ENCODE results near the gene LPIN1.
"Not testable (repeated sequence)": the region's sequence is repeated elsewhere in the genome, so short reads cannot be mapped to it uniquely, and the experiment has no call there.

LPIN1 gene

DNA sequence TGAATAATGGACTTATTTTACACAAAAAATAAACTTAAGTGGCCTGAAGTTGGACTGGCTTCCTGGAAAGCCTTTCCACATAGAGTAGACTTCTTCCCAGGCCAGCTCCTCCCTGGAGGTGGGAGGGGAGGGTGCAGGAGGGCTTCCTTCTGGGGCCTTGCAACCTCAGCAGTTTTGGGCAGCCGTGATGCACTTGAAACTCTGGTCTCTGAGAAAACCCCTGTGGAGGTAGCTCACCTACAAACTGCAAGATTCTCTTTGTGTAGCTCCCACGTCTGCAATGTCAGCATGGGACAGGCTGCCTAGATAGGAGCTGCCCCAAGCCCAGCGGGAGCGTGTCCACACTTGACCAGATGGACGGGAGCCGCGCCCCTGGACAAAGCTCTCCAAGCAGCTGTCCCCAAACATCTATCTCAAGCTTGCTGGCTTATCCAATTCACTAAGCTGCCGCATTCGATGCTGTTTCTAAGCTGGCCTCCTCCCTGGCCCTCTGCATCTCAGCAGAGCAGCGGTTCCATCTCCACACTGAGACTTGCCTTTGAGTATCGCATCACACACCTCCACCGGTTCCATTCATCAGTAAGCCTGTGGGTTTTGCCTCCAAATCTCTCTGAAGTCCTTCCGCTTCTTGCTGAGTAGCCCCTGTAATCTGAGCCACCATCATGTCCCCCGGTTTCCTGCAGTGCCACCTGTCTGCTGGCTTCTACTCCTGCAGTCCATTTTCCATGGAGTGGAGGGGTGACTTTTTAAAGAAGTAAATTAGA, 1.6 kb upstream of the LPIN1 start:
- DNase-seq, result no peak

DNA sequence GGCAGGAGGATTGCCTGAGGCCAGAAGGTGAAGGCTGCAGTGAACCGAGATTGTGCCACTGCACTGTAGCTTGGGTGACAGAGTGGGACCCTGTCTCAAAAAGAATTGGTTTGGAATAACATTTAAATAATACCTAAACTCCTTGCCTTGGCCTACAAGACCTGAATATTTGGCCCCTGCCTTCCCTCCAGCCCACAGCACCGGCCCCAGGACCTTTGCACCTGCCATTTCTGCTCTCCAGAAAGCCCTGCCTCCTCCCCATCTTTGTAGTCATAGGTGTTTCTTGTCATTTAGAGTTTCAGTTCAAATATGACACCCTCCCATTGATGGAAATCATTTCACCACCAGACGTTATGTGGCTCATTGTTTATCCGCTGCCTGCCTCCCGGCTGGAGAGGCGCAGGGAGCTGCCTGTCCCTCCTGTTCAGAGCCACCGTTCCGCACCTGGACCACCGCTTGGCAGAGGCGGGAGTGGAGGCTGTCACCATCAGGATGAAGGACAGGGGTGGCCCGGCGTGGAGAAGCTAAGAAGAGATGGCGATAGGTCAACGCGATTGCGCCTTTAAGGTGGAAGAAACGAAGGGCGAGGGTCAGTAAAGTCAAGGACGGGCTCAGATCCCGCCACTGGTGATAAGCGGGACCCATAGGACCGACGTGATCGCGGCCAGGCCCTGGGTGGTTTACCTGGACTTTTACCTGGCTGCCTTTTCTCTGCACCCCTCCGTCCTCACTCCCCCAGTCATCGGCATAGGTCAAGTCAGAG, 638 bp upstream of the LPIN1 start:
- DNase-seq, result no peak

DNA sequence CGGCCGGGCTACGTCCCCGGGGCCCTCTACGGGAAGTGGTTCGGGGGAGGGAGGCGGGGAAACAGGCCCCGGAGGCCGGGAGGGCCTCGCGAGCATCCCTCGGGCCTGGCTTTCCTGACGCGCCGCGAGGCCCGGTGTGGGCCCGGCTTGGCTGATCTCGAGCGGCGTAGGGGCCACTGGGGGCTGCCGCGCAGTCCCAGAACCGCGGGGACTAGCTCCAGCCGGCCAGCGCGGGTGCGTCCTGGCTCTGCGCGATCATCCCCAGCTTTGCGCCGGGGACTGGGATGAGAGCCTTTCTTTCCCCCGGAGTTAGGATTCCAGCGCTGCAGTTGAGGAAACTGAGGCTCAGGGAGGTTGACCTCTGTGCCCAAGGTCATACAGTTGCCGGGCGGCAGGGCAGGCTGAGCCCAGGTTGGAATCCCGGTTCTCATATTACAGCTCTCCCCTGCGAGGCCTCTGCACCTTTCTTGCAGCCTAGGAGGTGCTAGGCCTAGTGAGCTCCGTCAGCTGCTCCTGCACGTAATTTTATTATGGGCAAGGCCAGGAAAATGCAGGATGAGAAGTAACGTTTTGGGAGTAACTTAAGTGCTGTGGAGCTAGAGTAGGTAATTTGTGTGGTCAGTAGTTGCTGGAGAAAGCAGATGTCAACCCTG, 501 bp downstream of the LPIN1 start:
- DNase-seq, result no peak

DNA sequence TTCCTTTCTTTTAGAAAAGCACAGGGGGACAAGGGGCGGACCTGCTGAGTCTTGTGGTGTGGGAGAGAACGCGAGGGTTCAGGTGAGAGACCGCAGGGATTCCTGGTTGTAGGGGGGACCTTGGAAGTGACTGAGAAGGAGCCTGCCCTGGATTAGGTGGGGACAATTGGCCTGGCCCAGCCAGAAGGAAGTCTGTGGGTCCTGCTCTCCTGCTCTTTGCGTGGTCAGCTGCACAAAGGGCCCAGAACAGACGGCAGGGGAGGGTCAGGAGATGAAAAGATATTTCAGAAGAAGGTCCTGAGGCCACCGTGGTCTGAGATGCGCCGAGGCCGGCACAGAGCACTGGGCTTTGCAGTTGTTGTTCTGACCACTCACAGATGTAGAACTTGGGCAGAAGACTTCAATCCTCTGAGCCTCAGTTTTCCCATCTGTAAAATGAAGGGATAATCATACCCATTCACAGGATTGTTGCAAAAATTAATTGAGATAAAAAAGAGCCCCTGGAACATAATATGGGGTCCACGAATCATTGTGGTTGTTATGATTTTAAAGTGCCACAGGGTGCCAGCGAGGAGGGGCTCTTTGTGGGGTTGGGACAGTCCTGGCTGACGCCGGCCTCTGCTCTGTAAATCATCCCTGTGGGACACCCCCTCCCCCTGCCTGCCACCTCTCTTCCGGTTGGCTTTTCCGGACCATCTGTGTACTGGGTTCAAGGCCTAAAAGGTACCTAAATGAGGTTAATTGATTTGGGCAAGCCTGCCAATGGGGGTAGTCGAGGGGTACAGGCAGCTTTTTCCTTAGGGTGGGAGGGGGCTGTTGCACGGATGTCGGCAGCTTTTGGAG, 1.8 kb downstream of the LPIN1 start:
- no peak for DNase-seq

DNA sequence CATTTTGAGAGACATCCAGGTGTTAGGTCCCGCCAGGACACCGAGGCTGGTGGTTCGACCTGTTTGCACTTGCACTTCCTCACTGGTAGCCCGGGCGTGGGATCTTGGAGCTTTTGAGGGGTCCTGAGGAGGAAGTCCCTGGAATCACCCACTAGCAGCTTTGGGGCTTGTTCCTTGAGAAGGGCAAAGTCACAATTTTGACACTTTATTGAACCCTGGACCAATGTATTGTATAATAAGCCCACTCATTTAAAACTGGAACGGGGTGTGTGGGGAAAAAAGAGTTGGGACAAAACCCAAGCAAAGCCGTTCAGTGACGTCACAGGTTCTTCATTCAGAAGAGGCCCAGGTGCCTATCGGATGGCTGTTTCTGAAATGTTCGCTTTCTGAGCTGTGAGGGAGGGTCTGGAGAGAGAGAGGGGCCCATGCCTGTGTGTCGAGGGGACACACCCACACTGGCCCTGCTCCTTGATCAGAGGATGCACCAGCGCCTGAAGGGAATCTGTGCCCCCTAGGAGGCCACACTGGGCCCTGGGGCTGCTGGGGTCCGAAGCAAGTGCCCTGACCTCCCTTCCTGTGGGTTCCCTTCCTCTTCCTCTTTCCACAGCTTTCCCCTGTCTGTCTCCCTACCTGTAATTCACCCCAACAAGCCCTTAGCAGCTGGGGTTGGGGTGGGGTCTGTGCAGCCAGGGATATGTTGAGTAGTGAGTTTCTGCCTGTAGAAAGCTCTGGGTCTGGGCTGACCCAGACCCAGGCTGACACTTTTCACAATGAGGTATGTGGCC, 2.6 kb downstream of the LPIN1 start:
- no peak for DNase-seq

DNA sequence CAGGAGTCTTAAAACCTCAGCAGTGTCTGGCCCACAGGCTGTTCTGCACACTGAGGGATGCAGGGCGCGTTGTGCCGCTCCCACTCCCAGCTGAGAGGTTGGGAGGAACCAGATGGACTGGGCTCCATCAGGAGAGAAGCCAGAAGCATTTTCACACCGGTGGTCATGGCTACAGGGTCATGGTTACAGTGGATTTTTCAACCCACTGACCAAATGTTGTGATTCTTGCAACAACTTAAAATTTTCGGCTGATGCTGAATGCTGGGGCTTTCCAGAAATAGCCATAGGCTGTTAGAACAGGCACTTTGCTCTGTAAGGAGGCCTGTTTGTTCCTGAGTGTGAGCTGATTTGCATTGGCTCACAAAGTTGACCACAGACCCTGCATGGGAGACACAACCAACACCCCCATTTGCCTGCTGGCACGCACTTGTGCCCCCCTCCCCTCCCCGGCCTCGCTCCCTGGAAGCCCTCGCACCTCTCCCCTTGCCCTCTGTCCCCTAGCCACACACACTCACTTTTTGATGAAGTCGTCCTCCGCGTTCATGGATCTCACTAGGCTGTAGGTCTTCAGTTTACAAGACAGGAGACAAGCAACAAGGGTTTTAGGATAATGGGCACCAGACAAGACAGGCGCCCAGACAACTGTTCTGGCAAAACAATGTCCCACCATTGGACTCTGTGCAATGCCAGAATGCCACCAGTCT, 3.4 kb downstream of the LPIN1 start:
- DNase-seq, result no peak

DNA sequence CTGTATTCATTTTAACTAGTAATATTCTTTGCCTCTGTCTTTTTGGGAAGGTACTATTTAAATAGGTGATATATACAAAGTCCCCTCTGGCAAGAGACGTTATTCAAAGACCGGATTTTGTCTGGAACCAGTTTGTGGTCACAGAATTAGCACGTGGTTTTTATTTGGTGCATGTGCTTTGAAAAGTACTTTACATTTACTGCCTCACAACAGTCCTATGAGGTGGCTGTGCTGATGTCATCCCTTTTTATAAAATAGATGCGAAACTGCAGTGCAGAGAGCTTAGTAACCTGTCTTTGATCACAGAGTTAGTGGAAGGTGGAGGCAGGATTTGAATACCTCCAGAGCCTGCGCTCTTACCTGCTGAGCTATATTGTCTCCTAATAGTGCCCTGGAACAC, 4.0 kb downstream of the LPIN1 start:
- DNase-seq, result no peak

DNA sequence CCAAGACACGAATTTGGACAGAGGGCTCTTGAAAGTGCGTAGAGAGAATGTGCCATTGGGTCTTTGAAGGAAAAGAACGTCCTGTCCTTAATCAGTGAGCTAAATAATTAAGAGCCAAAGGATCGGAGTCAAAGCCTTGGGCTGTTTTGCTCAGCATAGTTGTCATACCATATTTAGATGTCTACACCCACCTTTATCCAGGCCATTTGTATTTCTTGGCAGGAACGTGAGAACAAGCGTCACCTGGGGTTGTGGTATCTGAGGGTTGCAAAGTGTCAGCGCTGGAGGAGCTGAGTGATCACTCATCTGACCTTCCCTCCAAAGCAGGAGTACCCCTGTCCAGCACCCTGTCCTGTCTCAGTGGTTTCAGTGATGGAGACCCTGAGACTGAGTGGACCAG, 4.5 kb downstream of the LPIN1 start:
- no peak for DNase-seq

DNA sequence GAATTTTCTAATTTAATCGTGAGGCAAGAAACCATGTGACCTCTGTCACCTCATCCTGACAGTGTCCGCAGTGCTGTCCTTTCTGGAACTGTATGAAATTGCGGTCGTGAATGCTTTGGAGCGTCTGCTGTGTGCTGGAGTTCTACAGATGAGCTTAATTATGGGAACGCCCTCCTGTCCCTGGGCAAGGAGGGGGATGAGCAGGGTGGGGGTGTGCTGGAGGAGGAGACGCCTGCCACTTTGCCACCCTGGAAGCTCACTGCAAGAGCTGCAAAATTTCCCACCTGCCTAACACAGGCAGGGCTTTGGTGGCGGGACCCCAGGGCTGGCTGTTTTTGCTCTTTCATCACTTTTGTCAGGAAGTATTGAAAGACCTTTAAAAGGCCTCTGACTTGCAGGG, 6.5 kb downstream of the LPIN1 start:
- no peak for DNase-seq

DNA sequence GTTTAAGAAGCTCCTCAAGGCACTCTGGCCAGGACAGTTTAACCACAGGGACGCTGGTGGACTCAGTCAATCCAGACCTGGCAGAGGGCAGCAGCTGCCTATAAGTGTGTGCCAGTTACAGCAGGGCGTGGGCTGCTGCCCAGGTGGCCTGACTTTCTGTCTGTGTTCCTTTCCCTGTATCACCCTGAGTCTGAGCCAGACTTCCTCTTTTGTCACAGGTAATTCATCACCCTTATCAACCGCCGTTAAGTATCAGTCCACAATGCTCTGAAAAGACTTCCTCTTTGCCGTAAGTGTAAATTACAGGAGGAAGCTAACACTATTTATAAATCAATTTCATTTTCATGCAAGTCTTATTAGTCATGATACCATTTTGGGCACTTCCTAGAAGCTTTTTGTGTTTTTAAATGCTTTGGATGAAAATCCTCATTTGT, 7.0 kb downstream of the LPIN1 start:
- no peak for DNase-seq

DNA sequence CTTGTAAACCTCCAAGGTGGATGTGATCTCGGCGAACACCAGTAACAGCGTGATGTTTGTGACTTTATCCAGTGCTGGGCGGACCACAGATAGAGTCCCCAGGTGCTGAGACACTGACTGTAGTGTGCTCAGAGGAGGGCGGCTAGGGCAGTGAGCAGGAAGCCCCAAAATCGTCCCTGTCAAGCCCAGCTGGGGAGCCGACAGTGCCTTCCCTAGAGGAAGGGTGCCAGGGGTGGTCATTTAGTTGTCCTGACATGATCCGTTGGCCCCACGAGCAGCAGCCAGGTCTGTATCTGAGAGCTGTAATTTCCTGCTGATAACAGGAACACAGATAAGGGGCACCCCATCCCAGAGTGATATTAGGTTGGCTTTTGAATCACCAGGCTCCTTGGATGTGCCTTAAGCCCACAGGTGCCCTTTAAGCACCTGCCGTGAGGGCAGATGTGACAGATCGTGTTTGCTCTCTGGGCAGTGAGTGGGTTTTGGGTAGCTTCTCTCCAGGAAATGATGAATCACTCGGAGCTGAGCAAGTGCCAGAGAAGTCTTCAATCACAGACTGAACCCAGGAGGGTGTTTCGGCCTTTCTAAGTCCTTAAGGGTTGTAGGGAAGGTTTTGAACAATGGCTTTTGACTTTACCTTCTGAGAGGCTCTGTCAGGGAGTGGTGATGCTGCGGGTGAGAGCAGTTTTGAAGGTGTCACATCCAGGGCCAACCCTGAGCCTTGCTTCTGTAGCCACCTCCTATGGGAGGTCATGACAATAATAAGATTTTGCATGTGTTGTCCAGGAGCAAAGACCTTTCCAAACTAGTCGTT, 7.7 kb downstream of the LPIN1 start:
- no peak for DNase-seq

DNA sequence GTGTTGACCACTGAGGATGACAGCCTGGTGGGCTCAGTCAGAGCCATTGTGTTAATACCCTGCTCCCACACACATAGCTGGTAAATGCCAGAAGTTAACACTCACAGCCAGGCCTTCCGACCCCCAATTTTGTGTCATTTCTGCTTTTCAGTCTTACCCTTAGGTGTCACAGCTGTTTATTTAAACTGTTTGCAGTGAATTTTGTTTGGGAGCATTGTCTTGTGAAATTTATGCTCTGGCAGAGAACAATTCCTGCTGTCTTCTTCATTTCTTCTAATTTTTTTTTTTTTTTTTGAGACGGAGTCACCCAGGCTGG, 8.2 kb downstream of the LPIN1 start:
- no peak for DNase-seq

DNA sequence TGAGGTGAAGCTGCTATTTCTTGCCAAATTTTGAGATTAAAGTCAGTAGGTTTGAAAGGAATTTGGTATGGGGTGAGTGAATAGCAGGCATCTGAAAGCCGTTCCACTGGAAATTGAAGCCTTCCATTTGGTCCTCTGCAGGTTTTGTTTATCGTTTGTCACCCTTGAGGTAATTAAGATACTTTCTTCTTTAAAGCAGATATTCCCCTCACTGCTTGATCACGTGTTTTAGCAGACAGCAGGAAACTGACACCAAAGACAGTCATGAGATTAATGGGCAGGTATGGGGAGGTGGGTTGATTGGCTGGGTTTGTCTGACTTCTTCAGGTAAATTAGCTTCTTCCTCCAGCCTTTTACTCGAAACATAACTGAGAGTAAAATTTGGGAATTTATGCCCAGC, 10.7 kb downstream of the LPIN1 start:
- DNase-seq, result no peak

DNA sequence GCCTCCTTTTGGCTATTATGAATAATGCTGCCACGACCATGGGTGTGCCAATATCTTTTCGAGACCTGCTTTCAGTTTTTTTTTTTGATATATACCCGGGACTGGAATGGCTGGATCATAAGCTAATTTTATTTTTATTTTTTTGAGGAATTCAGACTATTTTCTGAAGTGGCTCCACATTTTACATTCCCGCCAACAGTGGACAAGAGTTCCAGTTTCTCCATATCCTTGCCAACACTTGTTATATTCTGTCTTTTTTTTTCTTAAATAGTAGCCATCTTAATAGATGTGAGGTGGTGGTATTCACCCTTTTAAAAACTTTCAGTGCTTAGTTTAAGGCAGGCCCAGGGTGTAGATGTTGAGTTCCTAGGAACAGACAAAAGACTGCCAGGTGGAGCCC, 11.8 kb downstream of the LPIN1 start:
- no peak for DNase-seq

DNA sequence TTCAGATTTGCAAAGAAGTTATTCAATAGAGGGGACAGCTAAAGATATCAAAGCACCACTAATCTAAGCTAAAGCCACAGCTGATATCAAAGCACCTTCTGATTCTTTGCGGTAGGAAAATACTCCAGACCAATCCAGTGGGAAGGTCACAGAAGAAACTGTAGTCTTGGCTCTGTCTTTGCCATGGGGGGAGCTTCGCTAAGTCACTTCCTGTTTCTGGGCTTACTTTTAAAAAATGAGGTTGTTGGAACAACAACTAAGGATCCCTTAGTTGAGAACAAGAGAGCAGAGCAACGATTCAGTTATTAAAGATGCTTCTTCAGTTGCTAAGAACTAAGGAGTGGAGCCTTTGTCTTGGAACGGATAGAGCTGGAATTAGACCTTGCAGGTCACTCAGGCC, 12.2 kb downstream of the LPIN1 start:
- no peak for DNase-seq

DNA sequence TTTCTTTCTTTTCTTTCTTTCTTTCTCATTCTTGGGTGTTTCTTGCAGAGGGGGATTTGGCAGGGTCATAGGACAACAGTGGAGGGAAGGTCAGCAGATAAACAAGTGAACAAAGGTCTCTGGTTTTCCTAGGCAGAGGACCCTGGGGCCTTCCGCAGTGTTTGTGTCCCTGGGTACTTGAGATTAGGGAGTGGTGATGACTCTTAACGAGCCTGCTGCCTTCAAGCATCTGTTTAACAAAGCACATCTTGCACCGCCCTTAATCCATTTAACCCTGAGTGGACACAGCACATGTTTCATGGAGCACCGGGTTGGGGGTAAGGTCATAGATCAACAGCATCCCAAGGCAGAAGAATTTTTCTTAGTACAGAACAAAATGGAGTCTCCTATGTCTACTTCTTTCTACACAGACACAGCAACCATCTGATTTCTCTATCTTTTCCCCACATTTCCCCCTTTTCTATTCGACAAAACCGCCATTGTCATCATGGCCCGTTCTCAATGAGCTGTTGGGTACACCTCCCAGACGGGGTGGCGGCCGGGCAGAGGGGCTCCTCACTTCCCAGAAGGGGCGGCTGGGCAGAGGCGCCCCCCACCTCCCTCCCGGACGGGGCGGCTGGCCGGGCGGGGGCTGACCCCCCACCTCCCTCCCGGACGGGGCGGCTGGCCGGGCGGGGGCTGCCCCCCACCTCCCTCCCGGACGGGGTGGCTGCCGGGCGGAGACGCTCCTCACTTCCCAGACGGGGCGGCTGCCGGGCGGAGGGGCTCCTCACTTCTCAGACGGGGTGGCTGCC, 12.9 kb downstream of the LPIN1 start:
- DNase-seq, result not testable (repeated sequence)

DNA sequence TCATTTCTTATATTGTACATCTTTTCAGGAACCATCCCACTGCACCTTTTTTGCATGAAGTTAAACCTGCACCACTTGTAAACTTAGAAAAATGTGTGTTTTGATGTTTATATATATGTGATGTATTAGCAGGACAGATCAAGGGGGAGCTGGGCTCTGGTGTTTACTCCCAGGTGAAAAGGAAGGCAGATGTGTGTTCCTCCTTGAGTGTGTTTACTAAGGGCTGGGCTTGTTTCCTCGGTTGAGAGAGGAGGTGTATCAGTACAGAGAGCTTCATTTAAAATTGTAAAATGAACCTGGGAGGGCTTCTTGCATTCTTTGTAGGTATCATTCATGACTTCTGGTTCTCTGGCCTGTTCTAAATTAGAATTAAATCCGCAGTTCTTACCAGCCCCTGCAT, 14.8 kb downstream of the LPIN1 start:
- no peak for DNase-seq

DNA sequence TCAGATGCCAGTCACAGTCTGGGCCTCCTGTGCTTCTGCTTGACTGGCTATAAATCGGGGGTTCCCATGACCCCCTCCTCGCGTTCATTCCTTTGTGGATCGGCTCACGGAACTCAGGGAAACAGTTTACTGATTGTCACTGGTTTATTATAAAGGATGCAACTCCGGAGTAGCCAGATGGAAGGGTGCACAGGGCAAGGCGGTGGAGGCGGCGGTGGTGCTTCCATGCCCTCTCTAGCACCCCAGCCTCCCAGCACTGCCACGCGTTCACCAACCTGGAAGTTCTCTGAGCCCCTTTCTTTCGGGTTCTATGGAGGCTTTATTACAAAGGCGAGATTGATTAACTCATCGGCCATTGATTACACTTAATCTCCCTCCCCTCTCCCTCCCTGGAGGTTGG, 15.6 kb downstream of the LPIN1 start:
- DNase-seq, result no peak

DNA sequence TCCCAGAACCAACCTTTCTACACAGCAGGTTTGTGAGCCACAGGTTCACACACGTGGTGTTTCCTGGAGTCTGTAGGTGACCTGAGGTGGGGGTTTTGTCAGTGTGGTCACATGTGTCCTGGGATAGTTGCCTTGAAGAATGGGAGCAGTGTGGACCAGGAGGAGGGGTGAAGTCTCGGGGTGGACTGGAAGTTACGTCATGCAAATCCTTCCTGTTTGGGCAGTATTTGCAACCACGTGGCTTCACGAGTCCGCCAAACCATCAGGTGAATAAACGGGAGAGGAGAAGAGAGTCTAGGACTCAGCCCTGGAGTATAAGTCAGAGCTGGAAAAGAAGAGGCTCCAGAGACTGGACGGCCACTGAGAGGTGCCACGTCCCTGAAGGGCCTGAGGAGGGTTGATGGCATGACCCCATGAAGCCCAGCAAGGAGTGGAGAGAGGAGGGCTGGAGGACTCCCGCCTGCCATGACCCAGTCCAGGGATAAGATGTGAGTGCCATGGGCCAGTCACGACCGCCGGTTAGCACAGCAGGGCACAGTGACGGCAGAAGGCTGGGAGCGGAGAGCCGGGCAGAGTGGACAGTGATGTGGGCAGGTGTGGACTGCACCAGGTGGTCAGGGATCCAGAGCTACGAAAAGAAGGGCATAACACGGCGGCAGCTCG, 16.5 kb downstream of the LPIN1 start:
- DNase-seq, result no peak

DNA sequence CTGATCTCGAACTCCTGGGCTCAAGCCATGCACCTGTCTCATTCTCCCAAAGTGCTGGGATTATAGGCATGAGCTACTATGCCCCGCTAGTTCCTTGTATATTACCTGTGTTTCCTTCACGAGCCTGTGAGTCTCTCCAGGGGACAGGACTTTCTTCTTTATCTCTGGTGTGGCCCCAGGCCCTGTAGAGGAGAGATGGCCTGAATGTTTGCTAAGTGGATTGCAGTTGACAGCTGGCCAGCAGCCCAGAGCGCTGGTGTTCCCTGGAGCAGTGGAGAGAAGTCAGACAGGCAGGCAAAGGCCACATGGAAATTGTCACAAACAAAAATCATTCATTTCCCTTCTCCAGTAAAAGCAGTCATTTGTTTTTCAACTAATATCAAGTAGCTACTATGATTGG, 17.9 kb downstream of the LPIN1 start:
- DNase-seq, result no peak
